ENCODE measurements around the gene FXYD2. TPM values are rescaled to one million over a fixed set of nuclear protein-coding genes. Genes with fewer than 3 reads are reported as not detected.

The FXYD2 gene
- total and polyA plus RNA-seq, 2 donors (not counting 3 experiments of a cell fraction or from before 2014, with no cell fraction given): 0.99 to 1.8 TPM

- dilution Hi-C loops (cut with MboI; ENCODE audit: extremely low pct_ligation_motif_present, low sequenced_read_pairs): no loop called here
- POLR2A ChIA-PET: no interaction called here
- DNase-seq (ENCODE audit: low read depth, low spot score) (no peak), FAIRE-seq (no peak)
- Histone ChIP-seq H3K36me3 (ENCODE audit: control insufficient read depth in 2 of 2, extremely low read depth in 1 of 2, insufficient read depth in 2 of 2, low read length in 2 of 2) (no peaks in the 10 kb centered on the region), H3K4me3 (replicated peaks in 1 of 3; ENCODE audit: insufficient read depth in 1 of 3, low read depth in 1 of 3, low read length in 3 of 3) (no peak overlapping the region), H4K20me1 (replicated peaks; ENCODE audit: control insufficient read depth, extremely low read depth, insufficient read depth, low read length) (no peaks in the 10 kb centered on the region), H3K9me3 (replicated peaks; ENCODE audit: control insufficient read depth, insufficient read depth, low read length) (no peaks in the 10 kb centered on the region), H2AFZ (ENCODE audit: low read depth, low read length) (no peak overlapping the region), H3K9me1 (replicated peaks; ENCODE audit: control insufficient read depth, extremely low read depth, insufficient read depth, low read length) (no peaks in the 10 kb centered on the region), H3K79me2 (ENCODE audit: control insufficient read depth, insufficient read depth, low read length) (no peaks in the 10 kb centered on the region), H3K4me2 (ENCODE audit: insufficient read depth, low read length) (no peak overlapping the region), H3K4me1 (ENCODE audit: control insufficient read depth, extremely low read depth, insufficient read depth, low read length) (no peaks in the 10 kb centered on the region), H3K27ac (ENCODE audit: insufficient read depth, low read depth, low read length) (no peak overlapping the region), H3K27me3 (ENCODE audit: control insufficient read depth in 2 of 2, insufficient read depth in 2 of 2, low read length in 2 of 2) (peaks cover 0 to 7% of the 10 kb centered on the region in 2 experiments), H3K9ac (replicated peaks; ENCODE audit: extremely low read depth, insufficient read depth, low read length) (no peak overlapping the region)
- no TSS peak for BruUV-seq (replicated peaks)
- CTCF ChIA-PET: interaction anchor here (1.3 to 7.8 kb wide), 3 partner anchors 24 to 107 kb away, joined by 5 to 229 read pairs (median 28); no protein-coding TSS in a partner anchor
- intact Hi-C loops (cut with micrococcal nuclease): no loop called here
- TF ChIP-seq MYC (IDR thresholded peaks at IDR 0.05; ENCODE audit: low read depth, low read length): no peak
- TF ChIP-seq, protein P1, sequence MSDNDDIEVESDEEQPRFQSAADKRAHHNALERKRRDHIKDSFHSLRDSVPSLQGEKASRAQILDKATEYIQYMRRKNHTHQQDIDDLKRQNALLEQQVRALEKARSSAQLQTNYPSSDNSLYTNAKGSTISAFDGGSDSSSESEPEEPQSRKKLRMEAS (IDR thresholded peaks at IDR 0.05; ENCODE audit: insufficient read depth, insufficient read length): no peak
- TF ChIP-seq POLR2AphosphoS5 (IDR thresholded peaks at IDR 0.05; ENCODE audit: insufficient read depth, low read depth, low read length): no peak
- TF ChIP-seq GATA2 (IDR thresholded peaks at IDR 0.05; ENCODE audit: insufficient read depth, insufficient read length, low read depth, low read length): no peak
- no peak for TF ChIP-seq EZH2 (IDR thresholded peaks at IDR 0.05; ENCODE audit: borderline replicate concordance, low read depth, low read length, severe bottlenecking)
- no peak for TF ChIP-seq FOS (IDR thresholded peaks at IDR 0.05; ENCODE audit: borderline replicate concordance, insufficient read depth, low read length)
- TF ChIP-seq CTCF (IDR thresholded peaks at IDR 0.05; ENCODE audit: extremely low read depth in 1 of 2, insufficient read depth in 1 of 2, low read depth in 1 of 2, low read length in 2 of 2): no peak
- TF ChIP-seq JUN (IDR thresholded peaks at IDR 0.05; ENCODE audit: borderline replicate concordance, insufficient read depth, insufficient read length, low read depth): no peak
- no peak for TF ChIP-seq POLR2A (IDR thresholded peaks at IDR 0.05; ENCODE audit: low read depth, low read length)
These were observed 16.5 kb upstream of the FXYD2 start for GRCh38 chr11:117840881-117841550.

All from endothelial cell of umbilical vein (primary cell).